Naive B cell (primary cell): ENCODE data around the gene CDHR2. TPM values are rescaled to one million over a fixed set of nuclear protein-coding genes. Genes with fewer than 3 reads are reported as not detected.

Source experiments
- ATAC-seq, 2 donors: fragments of 150-1000 bp; cut with Tn5 transposase; 2 replicates each; pipeline ENCODE4 v1.10.0; 2021; ENCODE audit warnings: low read depth in 2 of 2, mild to moderate bottlenecking in 2 of 2, moderate library complexity in 2 of 2
- DNase-seq: peaks from one replicate; pipeline ENCODE4 v3.0.0; 2022
- H3K27ac Mint-ChIP-seq, 6 donors: one replicate each; pipeline ENCODE4 v1.8.0; 2020 to 2022; ENCODE audit warnings: mild to moderate bottlenecking in 6 of 6, mixed read lengths in 6 of 6, moderate library complexity in 5 of 6, inconsistent platforms in 2 of 6
- H3K27me3 Mint-ChIP-seq, 3 donors: one replicate each; pipeline ENCODE4 v1.8.0; 2021 to 2022; ENCODE audit warnings: mixed read lengths in 3 of 3, mild to moderate bottlenecking in 1 of 3
- H3K36me3 Mint-ChIP-seq, 2 donors: one replicate each; pipeline ENCODE4 v1.8.0; 2020 to 2022; ENCODE audit warnings: mixed read lengths in 2 of 2, inconsistent platforms in 1 of 2, mild to moderate bottlenecking in 1 of 2
- H3K4me1 Mint-ChIP-seq, 3 donors: one replicate each; pipeline ENCODE4 v1.8.0; 2020 to 2022; ENCODE audit warnings: mixed read lengths in 3 of 3, inconsistent platforms in 1 of 3, mild to moderate bottlenecking in 1 of 3, moderate library complexity in 1 of 3
- H3K4me3 Mint-ChIP-seq, 8 donors: one replicate each; pipeline ENCODE4 v1.8.0; 2020 to 2022; ENCODE audit warnings: mild to moderate bottlenecking in 8 of 8, mixed read lengths in 8 of 8, moderate library complexity in 8 of 8, inconsistent platforms in 2 of 8
- H3K9me3 Mint-ChIP-seq, 7 donors: one replicate each; pipeline ENCODE4 v1.8.0; 2020 to 2022; ENCODE audit warnings: mixed read lengths in 7 of 7, mild to moderate bottlenecking in 5 of 7, inconsistent platforms in 2 of 7, moderate library complexity in 1 of 7
- polyA plus RNA-seq, 6 donors: library from polyadenylated mRNA; unstranded; fragments of 300-500 nt; fragmentation: Illumina TruSeq; gene quantifications; one replicate each; pipeline ENCODE4 v1.2.3, GENCODE V29; 2021; ENCODE audit warnings: low read depth in 6 of 6

CDHR2 gene, protein sequence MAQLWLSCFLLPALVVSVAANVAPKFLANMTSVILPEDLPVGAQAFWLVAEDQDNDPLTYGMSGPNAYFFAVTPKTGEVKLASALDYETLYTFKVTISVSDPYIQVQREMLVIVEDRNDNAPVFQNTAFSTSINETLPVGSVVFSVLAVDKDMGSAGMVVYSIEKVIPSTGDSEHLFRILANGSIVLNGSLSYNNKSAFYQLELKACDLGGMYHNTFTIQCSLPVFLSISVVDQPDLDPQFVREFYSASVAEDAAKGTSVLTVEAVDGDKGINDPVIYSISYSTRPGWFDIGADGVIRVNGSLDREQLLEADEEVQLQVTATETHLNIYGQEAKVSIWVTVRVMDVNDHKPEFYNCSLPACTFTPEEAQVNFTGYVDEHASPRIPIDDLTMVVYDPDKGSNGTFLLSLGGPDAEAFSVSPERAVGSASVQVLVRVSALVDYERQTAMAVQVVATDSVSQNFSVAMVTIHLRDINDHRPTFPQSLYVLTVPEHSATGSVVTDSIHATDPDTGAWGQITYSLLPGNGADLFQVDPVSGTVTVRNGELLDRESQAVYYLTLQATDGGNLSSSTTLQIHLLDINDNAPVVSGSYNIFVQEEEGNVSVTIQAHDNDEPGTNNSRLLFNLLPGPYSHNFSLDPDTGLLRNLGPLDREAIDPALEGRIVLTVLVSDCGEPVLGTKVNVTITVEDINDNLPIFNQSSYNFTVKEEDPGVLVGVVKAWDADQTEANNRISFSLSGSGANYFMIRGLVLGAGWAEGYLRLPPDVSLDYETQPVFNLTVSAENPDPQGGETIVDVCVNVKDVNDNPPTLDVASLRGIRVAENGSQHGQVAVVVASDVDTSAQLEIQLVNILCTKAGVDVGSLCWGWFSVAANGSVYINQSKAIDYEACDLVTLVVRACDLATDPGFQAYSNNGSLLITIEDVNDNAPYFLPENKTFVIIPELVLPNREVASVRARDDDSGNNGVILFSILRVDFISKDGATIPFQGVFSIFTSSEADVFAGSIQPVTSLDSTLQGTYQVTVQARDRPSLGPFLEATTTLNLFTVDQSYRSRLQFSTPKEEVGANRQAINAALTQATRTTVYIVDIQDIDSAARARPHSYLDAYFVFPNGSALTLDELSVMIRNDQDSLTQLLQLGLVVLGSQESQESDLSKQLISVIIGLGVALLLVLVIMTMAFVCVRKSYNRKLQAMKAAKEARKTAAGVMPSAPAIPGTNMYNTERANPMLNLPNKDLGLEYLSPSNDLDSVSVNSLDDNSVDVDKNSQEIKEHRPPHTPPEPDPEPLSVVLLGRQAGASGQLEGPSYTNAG (N-terminal part only)
- not detected for polyA plus RNA-seq

DNA sequence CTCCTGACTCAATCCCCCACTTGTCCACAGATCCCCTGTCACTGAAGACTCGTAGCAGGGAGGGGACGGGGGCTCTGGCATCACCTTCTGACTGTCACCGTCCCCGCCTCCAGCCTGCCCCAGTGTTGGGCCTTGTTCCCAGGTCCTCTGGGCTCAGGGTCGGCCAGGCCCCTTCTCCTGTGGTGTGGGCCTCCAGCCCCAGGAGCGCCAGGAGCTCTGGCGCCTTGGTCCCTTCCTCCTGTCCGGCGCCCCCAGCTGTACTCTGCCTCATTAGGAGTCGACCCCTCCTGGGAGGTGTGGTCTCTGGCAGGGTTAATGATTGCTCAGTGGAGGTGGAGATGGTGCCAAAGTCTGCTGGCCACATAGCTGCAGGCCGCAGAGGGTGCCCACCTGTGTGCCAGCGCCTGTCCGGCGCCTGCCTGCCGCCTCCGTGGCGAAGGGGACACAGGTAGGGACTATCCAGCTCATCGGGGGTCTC is at the start of gene CDHR2:
CDHR2 (plus strand) TSS at position 376 of the 478 bp plus-strand sequence. CDS start 16,011 bp downstream, outside the sequence.
- H3K4me3 Mint-ChIP-seq = peak within 1 kb of the TSS in 2 of 8 donors; percentile 5 to 15
- H3K36me3 Mint-ChIP-seq = no peaks in the 10 kb centered on the region
- ATAC-seq (no peak), DNase-seq (no peak)
- peaks cover 10 to 27% (median 18%) of the 10 kb centered on the region in 3 donors for H3K4me1 Mint-ChIP-seq
- no peaks in the 10 kb centered on the region for H3K9me3 Mint-ChIP-seq
- H3K27me3 Mint-ChIP-seq = peaks cover 0 to 13% (median 6%) of the 10 kb centered on the region in 3 donors
- peak within 1 kb of the TSS in 2 of 6 donors; percentile 30 to 49 for H3K27ac Mint-ChIP-seq

DNA sequence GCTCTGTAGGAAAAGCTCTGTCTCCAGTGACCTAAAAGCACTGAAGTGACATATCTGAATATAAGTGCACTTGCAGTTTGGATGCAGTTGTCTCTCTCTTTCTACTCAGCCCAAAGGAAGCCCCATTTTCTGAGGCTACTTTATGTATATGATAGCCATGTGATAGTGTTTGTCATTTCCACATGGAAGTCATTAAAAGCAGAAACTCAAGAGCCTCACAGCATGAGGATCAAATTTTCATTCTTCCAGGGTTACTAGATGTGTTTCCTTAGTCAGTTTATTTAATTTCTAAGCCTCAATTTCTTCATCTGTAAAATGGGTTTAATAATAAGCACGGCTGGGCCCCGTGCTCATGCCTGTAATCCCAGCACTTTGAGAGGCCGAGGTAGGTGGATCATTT is 48.6 kb upstream of the CDHR2 start:
- H3K4me1 Mint-ChIP-seq = no peaks in the 10 kb centered on the region
- H3K4me3 Mint-ChIP-seq = no peak overlapping the region
- no peak for ATAC-seq
- no peaks in the 10 kb centered on the region for H3K27me3 Mint-ChIP-seq
- no peaks in the 10 kb centered on the region for H3K9me3 Mint-ChIP-seq
- peaks cover 23% of the 10 kb centered on the region in 2 donors for H3K36me3 Mint-ChIP-seq
- DNase-seq = no peak
- H3K27ac Mint-ChIP-seq = peak overlapping the region in 1 of 6 donors; percentile 27

DNA sequence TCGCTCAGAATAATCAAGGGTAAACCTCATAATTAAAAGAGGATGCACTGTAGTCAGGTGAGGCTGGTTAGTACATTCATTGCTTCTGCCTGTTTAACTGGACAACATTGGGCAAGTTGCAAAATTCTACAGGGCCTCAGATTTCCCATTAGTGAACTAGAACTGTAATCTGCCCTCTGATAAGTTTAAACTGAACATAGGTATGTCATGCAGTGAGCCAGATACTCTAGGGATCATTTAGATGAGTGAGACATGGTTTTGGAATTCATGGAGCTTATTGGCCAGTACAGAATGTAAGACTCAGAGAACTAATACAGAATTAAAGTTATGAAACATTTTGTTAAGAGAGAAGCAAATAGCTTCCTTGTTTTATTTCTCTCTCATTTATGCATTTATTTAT is 47.8 kb upstream of the CDHR2 start:
- Mint-ChIP-seq H3K9me3 (peaks cover 0 to 4% (median 0%) of the 10 kb centered on the region in 7 donors), H3K27me3 (no peaks in the 10 kb centered on the region), H3K27ac (no peak overlapping the region), H3K4me1 (no peaks in the 10 kb centered on the region), H3K4me3 (no peak overlapping the region), H3K36me3 (peaks cover 21 to 24% of the 10 kb centered on the region in 2 donors)
- ATAC-seq (no peak), DNase-seq (no peak)

DNA sequence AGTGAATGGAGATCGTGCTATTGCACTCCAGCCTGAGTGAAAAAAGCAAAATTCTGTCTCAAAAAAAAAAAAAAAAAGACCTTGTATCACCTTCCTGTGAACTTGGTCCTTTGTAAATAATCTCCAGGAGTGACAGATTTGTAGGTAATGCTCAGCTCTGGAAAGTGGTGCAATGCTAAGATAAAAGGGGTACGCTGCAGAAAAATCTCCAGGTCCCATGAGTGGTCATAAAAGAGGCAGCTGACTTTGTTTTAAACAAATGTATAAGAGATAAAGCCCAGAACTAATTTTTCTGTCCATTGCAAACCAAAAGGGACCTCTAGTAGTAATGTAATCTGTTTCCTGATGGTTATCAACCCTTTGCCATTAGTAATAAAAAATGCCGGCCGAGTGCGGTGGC is 45.6 kb upstream of the CDHR2 start:
- peaks cover 0 to 4% (median 0%) of the 10 kb centered on the region in 7 donors for H3K9me3 Mint-ChIP-seq
- H3K36me3 Mint-ChIP-seq = peaks cover 20 to 41% of the 10 kb centered on the region in 2 donors
- H3K4me3 Mint-ChIP-seq = no peak overlapping the region

DNA sequence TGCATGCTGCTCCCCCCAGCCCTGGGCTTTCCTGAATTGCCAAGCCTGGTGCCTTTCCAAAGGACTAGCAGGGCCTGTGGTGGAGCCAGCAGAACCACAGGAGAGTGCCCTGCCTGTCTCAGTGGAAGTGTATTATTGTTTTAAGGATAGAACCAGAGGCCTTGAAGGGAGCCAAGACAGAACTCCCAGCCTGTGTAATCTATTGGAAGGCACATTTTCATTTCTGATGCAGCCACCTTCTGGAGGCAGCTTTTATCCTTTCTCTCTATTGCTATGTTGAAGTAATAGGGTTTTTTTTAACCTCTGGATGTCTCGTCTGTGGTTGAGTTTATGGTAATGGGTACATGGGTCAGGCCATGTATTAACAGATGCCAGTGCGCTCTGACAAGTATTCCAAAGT is 41.2 kb upstream of the CDHR2 start:
- H3K9me3 Mint-ChIP-seq = peaks cover 0 to 4% (median 0%) of the 10 kb centered on the region in 7 donors
- ATAC-seq (no peak), DNase-seq (no peak)
- peak overlapping the region in 3 of 6 donors; percentile 35 to 81 (median 80) for H3K27ac Mint-ChIP-seq
- H3K4me3 Mint-ChIP-seq = no peak overlapping the region
- H3K36me3 Mint-ChIP-seq = peaks cover 10 to 34% of the 10 kb centered on the region in 2 donors
- no peaks in the 10 kb centered on the region for H3K27me3 Mint-ChIP-seq
- H3K4me1 Mint-ChIP-seq = peaks cover 0 to 2% (median 0%) of the 10 kb centered on the region in 3 donors

More for the DNA sequence above, 45.6 kb upstream of the CDHR2 start:
- no peaks in the 10 kb centered on the region for H3K4me1 Mint-ChIP-seq
- DNase-seq (no peak), ATAC-seq (no peak)
- H3K27ac Mint-ChIP-seq = peak overlapping the region in 1 of 6 donors; percentile 21
- no peaks in the 10 kb centered on the region for H3K27me3 Mint-ChIP-seq

DNA sequence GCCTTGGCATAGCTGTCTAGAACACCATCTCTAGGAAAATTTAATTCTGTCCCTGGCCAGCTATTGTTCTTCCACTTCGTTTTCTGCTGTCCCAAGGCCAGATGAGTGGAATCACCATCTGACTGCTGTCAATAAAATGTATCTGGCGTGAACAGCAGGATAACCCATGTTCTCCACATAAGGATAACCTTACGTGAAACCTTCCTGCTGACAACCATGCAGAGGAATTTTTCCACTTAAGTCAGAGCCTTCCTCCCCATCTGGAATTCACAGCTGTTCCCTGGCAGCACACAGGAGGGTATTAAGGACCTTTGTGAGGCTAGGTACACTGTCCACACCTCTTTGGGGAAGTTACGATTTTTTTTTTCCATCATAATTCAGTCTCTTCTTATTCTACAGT is 40.5 kb upstream of the CDHR2 start:
- ATAC-seq (no peak), DNase-seq (no peak)
- Mint-ChIP-seq H3K27me3 (no peaks in the 10 kb centered on the region), H3K9me3 (peaks cover 0 to 4% (median 0%) of the 10 kb centered on the region in 7 donors), H3K4me3 (no peak overlapping the region), H3K36me3 (peaks cover 10 to 34% of the 10 kb centered on the region in 2 donors), H3K27ac (peak overlapping the region in 1 of 6 donors; percentile 77), H3K4me1 (peaks cover 0 to 6% (median under 1%) of the 10 kb centered on the region in 3 donors)

DNA sequence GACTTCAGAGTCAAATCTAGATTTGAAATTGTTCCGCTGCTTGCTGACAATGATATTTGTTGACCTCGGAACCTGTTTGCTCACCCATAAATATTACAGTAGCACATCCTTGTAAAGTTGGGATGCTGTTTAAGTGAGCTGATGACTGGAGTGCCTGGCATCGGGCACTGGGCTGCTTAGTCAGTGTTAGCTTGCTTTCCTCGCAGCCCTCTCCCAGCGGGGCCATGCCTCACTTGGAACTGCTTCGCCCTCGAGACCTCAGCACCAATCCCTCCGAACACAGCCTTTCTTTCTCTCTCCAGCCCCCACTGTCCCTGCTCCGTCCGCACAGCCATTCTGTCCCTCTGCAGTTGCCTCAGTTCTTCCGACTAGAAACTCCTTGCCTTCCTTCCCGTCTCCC is 35.4 kb upstream of the CDHR2 start:
- Mint-ChIP-seq H3K27me3 (no peaks in the 10 kb centered on the region), H3K36me3 (no peaks in the 10 kb centered on the region), H3K27ac (peak overlapping the region in 2 of 6 donors; percentile 39 to 92), H3K4me3 (peak overlapping the region in 5 of 8 donors; percentile 1 to 57 (median 36)), H3K4me1 (peaks cover 19 to 35% (median 25%) of the 10 kb centered on the region in 3 donors), H3K9me3 (no peaks in the 10 kb centered on the region)
- DNase-seq (no peak), ATAC-seq (no peak)

DNA sequence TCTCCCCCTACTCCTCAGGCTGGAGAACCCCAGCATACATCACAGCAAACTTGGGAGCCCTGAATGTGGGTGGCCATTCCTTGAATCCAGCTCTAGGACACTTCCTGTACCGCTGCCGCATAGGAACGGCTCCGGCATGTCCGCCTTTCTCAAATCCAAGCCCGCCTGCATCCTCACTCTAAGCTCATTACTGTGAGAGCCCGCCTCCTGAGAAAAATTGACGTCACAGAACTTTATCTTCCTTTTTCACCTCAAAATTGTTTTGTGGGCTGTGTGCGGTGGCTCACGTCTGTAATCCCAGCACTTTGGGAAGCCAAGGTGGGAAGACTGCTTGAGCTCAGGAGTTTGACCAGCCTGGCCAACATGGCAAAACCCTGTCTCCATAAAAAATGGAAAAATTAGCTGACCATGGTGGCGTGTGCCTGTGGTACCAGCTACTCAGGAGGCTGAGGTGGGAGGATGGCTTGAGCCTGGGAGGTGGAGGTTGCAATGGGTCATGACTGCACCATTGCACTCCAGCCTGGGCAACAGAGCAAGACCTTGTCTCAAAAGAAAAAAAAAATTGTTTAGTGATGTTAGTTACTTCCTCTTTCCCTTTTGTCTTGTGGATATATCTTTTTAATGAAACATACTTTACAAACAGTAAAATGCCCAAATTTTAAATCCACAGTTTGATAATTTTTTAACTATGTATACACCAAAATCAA is 34.7 kb upstream of the CDHR2 start:
- Mint-ChIP-seq H3K4me3 (peak overlapping the region; percentile 50 to 89 (median 79)), H3K9me3 (no peaks in the 10 kb centered on the region), H3K27me3 (no peaks in the 10 kb centered on the region), H3K4me1 (peaks cover 19 to 35% (median 25%) of the 10 kb centered on the region in 3 donors), H3K36me3 (no peaks in the 10 kb centered on the region), H3K27ac (peak overlapping the region; percentile 53 to 96 (median 92))
- ATAC-seq (peak; percentile 88 to 91), DNase-seq (peak; percentile 42)

DNA sequence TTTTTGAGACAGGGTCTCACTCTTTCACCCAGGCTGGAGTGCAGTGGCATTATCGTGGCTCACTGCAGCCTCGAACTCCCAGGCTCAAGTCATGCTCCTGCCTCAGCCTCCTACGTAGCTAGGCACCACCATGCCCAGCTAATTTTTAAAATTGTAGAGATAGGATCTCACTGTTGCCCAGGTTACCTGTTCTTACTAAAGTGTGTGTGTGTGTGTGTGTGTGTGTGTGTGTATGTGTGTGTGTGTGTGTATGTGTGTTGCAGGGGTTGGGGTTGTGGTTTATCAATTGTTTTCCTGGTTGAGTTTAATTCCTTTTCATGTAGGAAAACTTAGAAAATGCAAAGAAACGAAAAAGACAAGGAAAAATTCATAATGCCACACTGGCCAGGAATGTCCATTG is 33.7 kb upstream of the CDHR2 start:
- ATAC-seq (no peak), DNase-seq (no peak)
- Mint-ChIP-seq H3K36me3 (no peaks in the 10 kb centered on the region), H3K4me1 (peaks cover 23 to 35% (median 29%) of the 10 kb centered on the region in 3 donors), H3K9me3 (no peaks in the 10 kb centered on the region), H3K4me3 (peak overlapping the region in 7 of 8 donors; percentile 12 to 84 (median 76)), H3K27ac (peak overlapping the region in 3 of 6 donors; percentile 53 to 92 (median 91)), H3K27me3 (no peaks in the 10 kb centered on the region)

DNA sequence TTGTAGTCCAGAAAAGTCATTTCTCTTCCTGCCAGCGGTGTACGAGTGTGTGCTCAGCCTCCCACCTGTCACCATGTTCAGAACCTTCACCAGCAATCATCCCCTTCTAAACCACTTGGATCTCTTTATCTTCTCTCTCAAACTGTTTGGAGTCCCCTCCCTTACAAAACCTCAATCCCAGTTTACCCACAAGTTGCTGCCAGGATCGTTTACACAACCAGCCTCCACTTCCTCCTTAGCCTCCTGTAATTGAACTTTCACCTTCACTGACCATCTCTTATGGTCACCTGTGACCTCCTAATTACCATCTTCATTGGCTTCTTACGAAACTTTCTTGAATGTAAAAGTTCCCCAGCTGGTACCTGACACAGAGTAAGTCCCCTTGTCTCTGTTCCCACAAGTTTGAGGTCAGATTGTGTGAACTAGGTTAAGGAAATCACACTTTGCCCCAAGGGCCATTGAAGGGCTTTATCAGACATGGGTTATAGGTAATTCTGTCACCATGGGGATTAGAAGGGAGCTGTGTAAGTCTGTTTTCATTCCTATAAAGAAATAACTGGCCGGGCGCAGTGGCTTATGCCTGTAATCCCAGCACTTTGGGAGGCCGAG is 32.0 kb upstream of the CDHR2 start:
- ATAC-seq (no peak), DNase-seq (no peak)
- Mint-ChIP-seq H3K27me3 (no peaks in the 10 kb centered on the region), H3K9me3 (no peaks in the 10 kb centered on the region), H3K36me3 (no peaks in the 10 kb centered on the region), H3K27ac (peak overlapping the region in 4 of 6 donors; percentile 49 to 89 (median 82)), H3K4me3 (peak overlapping the region in 3 of 8 donors; percentile 2 to 51 (median 48)), H3K4me1 (peaks cover 27 to 35% (median 29%) of the 10 kb centered on the region in 3 donors)

DNA sequence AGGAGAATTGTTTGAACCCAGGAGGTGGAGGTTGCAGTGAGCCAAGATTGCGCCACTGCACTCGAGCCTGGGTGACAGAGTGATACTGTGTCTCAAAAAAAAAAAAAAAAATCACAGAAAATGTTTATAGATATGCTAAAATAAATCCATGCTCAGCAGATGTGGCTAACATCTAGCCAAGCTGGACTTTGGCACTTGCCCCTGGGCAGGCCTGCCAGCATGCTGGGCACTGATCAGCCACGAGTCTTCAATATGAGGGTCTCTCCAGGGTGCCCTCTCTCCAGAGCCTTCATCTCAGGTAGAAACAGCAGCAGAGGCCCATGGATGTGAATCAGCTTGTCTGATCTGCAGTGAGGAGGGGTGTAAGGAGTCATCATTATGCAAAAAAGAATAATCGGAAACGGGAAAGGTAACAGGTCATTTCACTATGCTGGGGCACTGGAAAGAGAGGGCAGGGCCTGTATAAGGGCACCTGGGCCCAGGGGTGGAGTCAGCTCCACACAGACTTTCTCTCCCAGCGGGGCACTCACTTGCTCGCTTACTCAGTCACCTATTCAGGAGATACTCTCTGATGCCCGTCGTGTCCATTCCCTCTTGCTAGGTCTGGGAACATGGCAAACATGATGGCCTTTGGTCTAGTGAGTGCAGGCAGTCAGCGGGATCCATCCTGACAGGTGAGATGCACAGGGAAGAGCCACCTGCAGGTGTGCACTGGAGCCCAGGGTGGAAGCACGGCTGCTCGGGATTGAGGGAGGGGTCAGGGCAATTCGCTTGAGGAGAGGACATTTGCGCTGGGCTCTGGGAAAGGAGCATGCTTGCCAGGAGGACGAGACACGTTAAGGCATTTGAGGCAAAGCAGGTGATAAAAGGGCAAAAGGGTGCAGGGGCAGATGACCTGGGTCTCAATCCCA is 29.1 kb upstream of the CDHR2 start:
- peak overlapping the region in 2 of 6 donors; percentile 52 to 87 for H3K27ac Mint-ChIP-seq
- ATAC-seq = no peak
- no peak overlapping the region for H3K4me3 Mint-ChIP-seq

More for the DNA sequence above, 29.1 kb upstream of the CDHR2 start:
- H3K4me1 Mint-ChIP-seq = peaks cover 16 to 30% (median 28%) of the 10 kb centered on the region in 3 donors
- DNase-seq = no peak
- H3K36me3 Mint-ChIP-seq = no peaks in the 10 kb centered on the region
- H3K27me3 Mint-ChIP-seq = no peaks in the 10 kb centered on the region
- H3K9me3 Mint-ChIP-seq = no peaks in the 10 kb centered on the region
